GM23248 (cell line): ENCODE data around the gene HOXA5. TPM values are rescaled to one million over a fixed set of nuclear protein-coding genes. Genes with fewer than 3 reads are reported as not detected.
A peak's percentile ranks its signal among the peaks of the same experiment; 100 is the strongest.

Experiments
- DNase-seq: peaks from one replicate; pipeline ENCODE4 v3.0.0-alpha.2; 2015
- H2AFZ ChIP-seq: fragments of 200-600 bp; sonication (generic); 2 replicates; pipeline ENCODE4 v1.6.1; 2016; ENCODE audit warnings: antibody characterized with exemption
- H3F3A ChIP-seq: fragments of 200-600 bp; sonication (generic); 2 replicates; pipeline ENCODE4 v1.6.1; 2016; ENCODE audit warnings: mild to moderate bottlenecking, antibody characterized with exemption, mixed run types; ENCODE audit not compliant: insufficient read depth
- H3K27ac ChIP-seq: fragments of 200-600 bp; sonication (generic); 2 replicates; pipeline ENCODE4 v1.5.1; 2016; ENCODE audit warnings: mild to moderate bottlenecking
- H3K27me3 ChIP-seq: fragments of 200-600 bp; sonication (generic); replicated peaks from 2 replicates; pipeline ENCODE4 v1.6.1; 2016; ENCODE audit warnings: mild to moderate bottlenecking; ENCODE audit not compliant: insufficient read depth
- H3K36me3 ChIP-seq: fragments of 200-600 bp; sonication (generic); 2 replicates; pipeline ENCODE4 v1.6.1; 2016; ENCODE audit warnings: low read depth, mild to moderate bottlenecking
- H3K4me1 ChIP-seq: fragments of 200-600 bp; sonication (generic); 2 replicates; pipeline ENCODE4 v1.6.1; 2016; ENCODE audit warnings: mild to moderate bottlenecking; ENCODE audit not compliant: insufficient read depth
- H3K4me2 ChIP-seq: fragments of 200-600 bp; sonication (generic); one replicate; pipeline ENCODE4 v1.6.1; 2016; ENCODE audit warnings: mild to moderate bottlenecking; ENCODE audit not compliant: unreplicated experiment
- H3K4me3 ChIP-seq: fragments of 200-600 bp; sonication (generic); 2 replicates; pipeline ENCODE4 v1.5.1; 2016; ENCODE audit warnings: mild to moderate bottlenecking
- H3K79me2 ChIP-seq: fragments of 200-600 bp; sonication (generic); 2 replicates; pipeline ENCODE4 v1.6.1; 2016; ENCODE audit warnings: mild to moderate bottlenecking; ENCODE audit not compliant: insufficient read depth
- H3K9ac ChIP-seq: fragments of 200-600 bp; sonication (generic); 2 replicates; pipeline ENCODE4 v1.6.1; 2016; ENCODE audit warnings: mild to moderate bottlenecking
- H3K9me2 ChIP-seq: fragments of 200-600 bp; sonication (generic); 2 replicates; pipeline ENCODE4 v1.6.1; 2016; ENCODE audit warnings: mixed run types, mild to moderate bottlenecking, moderate library complexity; ENCODE audit not compliant: insufficient read depth
- H3K9me3 ChIP-seq: fragments of 200-600 bp; sonication (generic); one replicate; pipeline ENCODE4 v1.6.1; 2017; ENCODE audit warnings: low read depth
- H4K20me1 ChIP-seq: fragments of 200-600 bp; sonication (generic); 2 replicates; pipeline ENCODE4 v1.6.0; 2016; ENCODE audit not compliant: insufficient read depth
- EZH2 ChIP-seq: fragments of 200-600 bp; sonication (generic); IDR thresholded peaks from 2 replicates; pipeline ENCODE4 v1.6.1; 2018; ENCODE audit warnings: antibody characterized with exemption, mild to moderate bottlenecking; ENCODE audit not compliant: insufficient read depth, poor library complexity, severe bottlenecking
- EZH2phosphoT487 ChIP-seq: fragments of 200-600 bp; sonication (generic); IDR thresholded peaks from 2 replicates; pipeline ENCODE4 v1.6.1; 2018; ENCODE audit warnings: antibody characterized with exemption, moderate library complexity, mild to moderate bottlenecking, low read depth; ENCODE audit not compliant: insufficient read depth
- WGBS, 2 experiments: methylation state at CpG; one replicate each; pipeline ENCODE4 v1.1.6; 2015 to 2017; ENCODE audit warnings: low lambda C conversion rate in 2 of 2, low coverage in 1 of 2; ENCODE audit errors: missing lambda C conversion rate in 2 of 2; 5-methylcytosine and 5-hydroxymethylcytosine counted together
- in situ Hi-C: fragments of 300-500 bp; cut with MboI; formaldehyde crosslinking; loops from 2 replicates; pipeline ENCODE4 v1.15.0; 2020
- polyA plus RNA-seq: library from polyadenylated mRNA; unstranded; fragments of >200 nt; fragmentation: Nextera tagmentation; extraction: Ambion mirVana; gene quantifications from 2 replicates; pipeline ENCODE4 v1.2.1, GENCODE V29; 2016
- total RNA-seq: library from RNA; depleted of rRNA; stranded (reverse); fragments of >200 nt; shearing (Covaris generic); gene quantifications from 2 replicates; pipeline ENCODE4 v1.2.3, GENCODE V29; 2014

The HOXA5 gene
- total and polyA plus RNA-seq, 2 experiments from 2014 or later, result 1.9 to 4.0 TPM

- H3K4me1 ChIP-seq, result no peaks in the 10 kb centered on the region
- in situ Hi-C loops, result loop anchor here (10.0 kb wide), 1 partner anchor 967 kb away; no protein-coding TSS in a partner anchor
- no peaks in the 10 kb centered on the region for H3K9me3 ChIP-seq
- H3K27ac ChIP-seq, result peak overlapping the region; percentile 99
- TF ChIP-seq EZH2phosphoT487 (no peak), EZH2 (no peak)
- H3K79me2 ChIP-seq, result peaks cover 58% of the 10 kb centered on the region
- H3K27me3 ChIP-seq, result no peaks in the 10 kb centered on the region
- peak overlapping the region; percentile 98 for H3K9ac ChIP-seq
- WGBS, 2 experiments, result 5 to 7% methylated on average over 24 to 30 of the region's 30 CpGs
- peaks cover 7% of the 10 kb centered on the region for H3F3A ChIP-seq
- DNase-seq, result peak; percentile 61
- peaks cover 10% of the 10 kb centered on the region; the same call in 1 of the 2 replicates for H3K36me3 ChIP-seq
- H2AFZ ChIP-seq, result no peak overlapping the region
- H3K4me2 ChIP-seq, result peak overlapping the region; percentile 100
- no peaks in the 10 kb centered on the region for H3K9me2 ChIP-seq
- H4K20me1 ChIP-seq, result no peaks in the 10 kb centered on the region
- peak overlapping the region; percentile 83 for H3K4me3 ChIP-seq
Observed at GRCh38 chr7:27161721-27162560, 18.5 kb upstream of the HOXA5 start.

- 1% methylated on average over 19 to 26 of the region's 27 CpGs for WGBS, 2 experiments
- no peaks in the 10 kb centered on the region for H3K9me2 ChIP-seq
- H3K9me3 ChIP-seq, result no peaks in the 10 kb centered on the region
- peaks cover 7% of the 10 kb centered on the region; the same call in 1 of the 2 replicates for H3F3A ChIP-seq
- H4K20me1 ChIP-seq, result no peaks in the 10 kb centered on the region
- H3K9ac ChIP-seq, result peak overlapping the region; percentile 98
- TF ChIP-seq EZH2 (no peak), EZH2phosphoT487 (no peak)
- H3K79me2 ChIP-seq, result peaks cover 52% of the 10 kb centered on the region
- H3K4me3 ChIP-seq, result peak overlapping the region; percentile 83
- peak overlapping the region; percentile 100 for H3K4me2 ChIP-seq
- H3K27me3 ChIP-seq, result no peaks in the 10 kb centered on the region
- in situ Hi-C loops, result loop anchor here (10.0 kb wide), 1 partner anchor 966 kb away; no protein-coding TSS in a partner anchor
- peak overlapping the region; percentile 95 for H2AFZ ChIP-seq
- no peaks in the 10 kb centered on the region for H3K4me1 ChIP-seq
- H3K27ac ChIP-seq, result peak overlapping the region; percentile 99
- peaks cover 10% of the 10 kb centered on the region; the same call in 1 of the 2 replicates for H3K36me3 ChIP-seq
- peak; percentile 51 for DNase-seq
Observed at GRCh38 chr7:27161214-27161720, 17.8 kb upstream of the HOXA5 start.

- Histone ChIP-seq H4K20me1 (no peaks in the 10 kb centered on the region), H3K4me2 (peak overlapping the region; percentile 100), H3K79me2 (peaks cover 49% of the 10 kb centered on the region), H3K4me1 (peaks cover under 1% of the 10 kb centered on the region), H3K9ac (peak overlapping the region; percentile 98), H3K4me3 (peak overlapping the region; percentile 83), H2AFZ (peak overlapping the region; percentile 95), H3K27me3 (no peaks in the 10 kb centered on the region), H3K9me2 (no peaks in the 10 kb centered on the region), H3K36me3 (peaks cover 10% of the 10 kb centered on the region; the same call in 1 of the 2 replicates), H3K9me3 (no peaks in the 10 kb centered on the region), H3K27ac (peak overlapping the region; percentile 99), H3F3A (peaks cover 7% of the 10 kb centered on the region; the same call in 1 of the 2 replicates)
- no peak for TF ChIP-seq EZH2
- TF ChIP-seq EZH2phosphoT487, result no peak
- WGBS, 2 experiments, result 5 to 6% methylated on average over 52 to 53 of the region's 54 CpGs
- in situ Hi-C loops, result loop anchor here (10.0 kb wide), 1 partner anchor 966 kb away; no protein-coding TSS in a partner anchor
- DNase-seq, result peak; percentile 91
Observed at GRCh38 chr7:27160546-27161213, 17.2 kb upstream of the HOXA5 start.

DNA sequence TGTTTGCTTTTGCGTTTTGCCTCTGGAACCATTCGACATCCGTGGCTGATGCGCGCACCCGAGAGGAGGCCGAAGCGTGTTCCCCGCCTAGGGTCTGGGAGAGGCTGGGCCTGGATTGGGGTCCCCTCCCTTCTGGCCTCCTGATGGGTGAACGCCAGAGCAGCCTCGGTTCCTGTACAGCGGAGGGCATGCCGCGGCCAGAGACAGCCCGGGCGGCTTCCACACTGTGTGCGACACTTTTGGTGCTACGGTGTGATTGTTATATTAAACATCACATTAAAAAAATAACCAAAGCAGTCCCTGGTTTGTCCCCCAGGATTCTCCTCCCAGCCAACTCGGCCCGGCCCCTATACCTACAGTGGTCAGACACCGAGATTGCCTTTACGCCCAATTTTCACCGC is 16.7 kb upstream of the HOXA5 start:
- H2AFZ ChIP-seq, result peak overlapping the region; percentile 95
- peak overlapping the region; percentile 98 for H3K9ac ChIP-seq
- H3K9me2 ChIP-seq, result no peaks in the 10 kb centered on the region
- H3K79me2 ChIP-seq, result peaks cover 49% of the 10 kb centered on the region
- in situ Hi-C loops, result loop anchor here (10.0 kb wide), 1 partner anchor 965 kb away; no protein-coding TSS in a partner anchor
- no peaks in the 10 kb centered on the region for H3K27me3 ChIP-seq
- H3K4me3 ChIP-seq, result peak overlapping the region; percentile 83
- WGBS, 2 experiments, result 96 to 99% methylated on average over 21 to 23 of the region's 23 CpGs
- H3K4me2 ChIP-seq, result peak overlapping the region; percentile 100
- TF ChIP-seq EZH2phosphoT487, result no peak
- DNase-seq, result no peak
- H3K9me3 ChIP-seq, result no peaks in the 10 kb centered on the region
- peaks cover 5% of the 10 kb centered on the region for H3K4me1 ChIP-seq
- peaks cover 10% of the 10 kb centered on the region; the same call in 1 of the 2 replicates for H3K36me3 ChIP-seq
- H3K27ac ChIP-seq, result no peak overlapping the region
- H3F3A ChIP-seq, result peaks cover 7% of the 10 kb centered on the region; the same call in 1 of the 2 replicates
- no peaks in the 10 kb centered on the region for H4K20me1 ChIP-seq
